Skeletal muscle tissue (tissue), 4 donors: ENCODE data around the gene E2F7. TPM values are rescaled to one million over a fixed set of nuclear protein-coding genes. Genes with fewer than 3 reads are reported as not detected.

Source experiments
- H3K27ac ChIP-seq: one replicate; pipeline ENCODE4 v1.7.0; 2013; ENCODE audit warnings: mild to moderate bottlenecking, low read depth, low read length, inconsistent platforms
- H3K27me3 ChIP-seq, 3 donors: one replicate each; pipeline ENCODE4 v1.7.0; 2013; ENCODE audit warnings: low read length in 3 of 3; ENCODE audit not compliant: control insufficient read depth in 3 of 3, insufficient read depth in 3 of 3
- H3K36me3 ChIP-seq, 3 donors: one replicate each; pipeline ENCODE4 v1.7.0; 2013; ENCODE audit warnings: low read length in 3 of 3; ENCODE audit not compliant: control insufficient read depth in 3 of 3, insufficient read depth in 3 of 3
- H3K4me1 ChIP-seq, 3 donors: one replicate each; pipeline ENCODE4 v1.7.0; 2013; ENCODE audit warnings: low read length in 3 of 3, mild to moderate bottlenecking in 3 of 3; ENCODE audit not compliant: control insufficient read depth in 3 of 3, insufficient read depth in 3 of 3
- H3K4me3 ChIP-seq, 3 donors: one replicate each; pipeline ENCODE4 v1.7.0; 2013; ENCODE audit warnings: low read length in 3 of 3
- H3K9ac ChIP-seq, 3 donors: one replicate each; pipeline ENCODE4 v1.7.0; 2013; ENCODE audit warnings: low read length in 3 of 3, mild to moderate bottlenecking in 3 of 3, moderate library complexity in 2 of 3, low read depth in 1 of 3
- H3K9me3 ChIP-seq, 3 donors: one replicate each; pipeline ENCODE4 v1.7.0; 2013; ENCODE audit warnings: low read length in 3 of 3; ENCODE audit not compliant: control insufficient read depth in 3 of 3
- total RNA-seq: library from RNA; depleted of rRNA; stranded (reverse); fragments of >200 nt; gene quantifications from one replicate; pipeline ENCODE4 v1.2.3, GENCODE V29; 2014
- donor health status: Osteomylitis.

E2F7 gene
- total RNA-seq, 1 donor from 2014 or later: 1.0 TPM

- Histone ChIP-seq H3K27me3 (no peaks in the 10 kb centered on the region), H3K9me3 (no peaks in the 10 kb centered on the region), H3K4me3 (no peak overlapping the region), H3K36me3 (no peaks in the 10 kb centered on the region), H3K4me1 (no peaks in the 10 kb centered on the region), H3K27ac (no peak overlapping the region), H3K9ac (no peak overlapping the region)
These were observed 39.5 kb downstream of the E2F7 start for GRCh38 chr12:77025782-77026314.

DNA sequence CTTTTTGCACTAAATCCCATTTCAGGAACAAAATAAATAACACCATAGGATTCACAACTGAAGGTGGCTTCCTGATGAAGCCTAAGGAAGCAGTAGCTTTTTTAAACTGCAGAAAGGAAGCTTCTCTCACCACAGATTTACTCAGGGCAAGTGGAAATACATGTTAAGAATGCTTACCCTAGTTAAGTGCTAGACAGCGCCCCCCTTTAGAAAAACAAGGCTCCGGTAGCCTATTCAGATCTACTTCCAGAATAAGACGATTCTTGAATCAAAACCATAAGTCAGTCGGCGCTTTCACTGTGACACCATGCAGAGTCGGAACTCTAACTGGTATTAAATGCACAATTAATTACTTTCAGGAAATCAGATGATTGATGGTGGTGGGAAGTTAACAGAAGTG, 41.9 kb downstream of the E2F7 start:
- H3K27me3 ChIP-seq: no peaks in the 10 kb centered on the region
- H3K9me3 ChIP-seq: no peaks in the 10 kb centered on the region
- no peak overlapping the region for H3K9ac ChIP-seq

DNA sequence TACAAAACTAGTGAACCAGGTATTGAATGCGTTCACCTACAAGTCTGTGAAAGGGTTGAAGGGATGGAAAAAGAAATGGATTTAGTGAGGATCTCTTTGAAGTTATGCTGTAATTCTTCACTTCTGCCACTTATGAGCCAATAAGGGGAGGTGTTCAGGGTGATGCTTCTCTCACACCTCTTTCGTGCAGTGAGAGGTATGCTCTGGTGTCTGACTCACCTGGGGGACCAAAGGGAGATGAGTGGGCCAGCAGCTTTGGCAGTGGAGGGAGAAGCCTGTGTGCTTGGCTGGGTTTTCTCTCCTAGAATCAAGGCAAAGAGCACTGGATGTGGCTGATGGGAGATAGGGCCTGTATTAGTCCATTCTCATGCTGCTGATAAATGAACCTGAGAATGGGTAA, 45.4 kb downstream of the E2F7 start:
- no peaks in the 10 kb centered on the region for H3K4me1 ChIP-seq
- no peak overlapping the region for H3K27ac ChIP-seq
- no peaks in the 10 kb centered on the region for H3K27me3 ChIP-seq
- no peaks in the 10 kb centered on the region for H3K36me3 ChIP-seq
- no peaks in the 10 kb centered on the region for H3K9me3 ChIP-seq
- H3K4me3 ChIP-seq: no peak overlapping the region
- no peak overlapping the region for H3K9ac ChIP-seq

More for the DNA sequence above, 41.9 kb downstream of the E2F7 start:
- Histone ChIP-seq H3K27ac (no peak overlapping the region), H3K36me3 (no peaks in the 10 kb centered on the region), H3K4me3 (no peak overlapping the region), H3K4me1 (no peaks in the 10 kb centered on the region)

GRCh38 chr12:77016606-77017005, 48.8 kb downstream of the E2F7 start:
- H3K4me1 ChIP-seq: no peaks in the 10 kb centered on the region
- H3K27ac ChIP-seq: no peak overlapping the region
- no peaks in the 10 kb centered on the region for H3K27me3 ChIP-seq
- no peaks in the 10 kb centered on the region for H3K36me3 ChIP-seq
- no peaks in the 10 kb centered on the region for H3K9me3 ChIP-seq
- H3K4me3 ChIP-seq: no peak overlapping the region
- H3K9ac ChIP-seq: no peak overlapping the region

DNA sequence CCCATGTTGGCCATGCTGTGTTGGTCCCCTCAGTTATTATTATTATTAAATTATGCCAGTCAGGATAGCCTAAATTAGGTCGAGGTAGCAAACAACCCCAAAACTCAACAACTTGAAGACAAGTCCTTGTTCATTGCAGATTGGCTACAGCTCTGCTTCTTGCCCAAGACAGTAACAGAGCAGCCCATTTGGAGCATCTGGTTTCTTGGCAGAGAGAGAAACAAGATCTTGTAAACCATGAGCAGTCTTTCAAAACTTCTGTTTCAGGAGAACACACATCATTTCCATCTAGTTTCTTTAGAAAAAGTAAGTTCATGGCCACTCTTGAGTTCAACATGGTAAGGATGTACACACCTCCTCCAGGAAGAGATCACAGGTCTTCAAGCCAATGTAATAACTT, 52.3 kb downstream of the E2F7 start:
- Histone ChIP-seq H3K36me3 (no peaks in the 10 kb centered on the region), H3K27me3 (no peaks in the 10 kb centered on the region), H3K9me3 (no peaks in the 10 kb centered on the region), H3K4me3 (no peak overlapping the region), H3K9ac (no peak overlapping the region), H3K27ac (no peak overlapping the region), H3K4me1 (peaks cover 0 to 3% (median 0%) of the 10 kb centered on the region in 3 donors)

- peak overlapping the region in 2 of 3 donors; percentile 37 to 56 for H3K4me3 ChIP-seq
- peaks cover 0 to 3% (median 0%) of the 10 kb centered on the region in 3 donors for H3K4me1 ChIP-seq
- peak overlapping the region in 1 of 3 donors; percentile 7 for H3K9ac ChIP-seq
- no peaks in the 10 kb centered on the region for H3K36me3 ChIP-seq
- H3K27ac ChIP-seq: no peak overlapping the region
- H3K27me3 ChIP-seq: no peaks in the 10 kb centered on the region
- H3K9me3 ChIP-seq: no peaks in the 10 kb centered on the region
These were observed 54.4 kb downstream of the E2F7 start for GRCh38 chr12:77010691-77011548.

DNA sequence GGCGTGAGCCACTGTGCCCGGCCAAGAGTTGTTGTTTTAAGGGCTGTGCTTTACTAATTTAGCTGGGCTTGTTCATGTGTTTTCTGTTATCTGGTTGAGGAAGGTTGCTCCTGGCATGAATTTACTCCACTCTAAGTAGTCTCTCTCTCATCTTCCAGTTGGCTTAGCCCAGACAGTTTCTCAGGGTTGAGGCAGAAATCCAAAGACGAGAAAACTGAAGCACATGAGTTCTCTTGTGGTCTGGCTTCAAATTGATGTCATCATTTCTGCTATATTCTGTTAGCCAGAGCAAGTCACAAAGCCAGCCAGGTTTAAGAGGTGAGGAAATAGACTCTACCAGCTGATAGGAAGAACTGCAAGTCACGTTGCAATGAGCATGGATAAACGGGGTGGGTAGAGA, 57.9 kb downstream of the E2F7 start:
- H3K9ac ChIP-seq: no peak overlapping the region
- H3K36me3 ChIP-seq: no peaks in the 10 kb centered on the region
- no peak overlapping the region for H3K4me3 ChIP-seq

DNA sequence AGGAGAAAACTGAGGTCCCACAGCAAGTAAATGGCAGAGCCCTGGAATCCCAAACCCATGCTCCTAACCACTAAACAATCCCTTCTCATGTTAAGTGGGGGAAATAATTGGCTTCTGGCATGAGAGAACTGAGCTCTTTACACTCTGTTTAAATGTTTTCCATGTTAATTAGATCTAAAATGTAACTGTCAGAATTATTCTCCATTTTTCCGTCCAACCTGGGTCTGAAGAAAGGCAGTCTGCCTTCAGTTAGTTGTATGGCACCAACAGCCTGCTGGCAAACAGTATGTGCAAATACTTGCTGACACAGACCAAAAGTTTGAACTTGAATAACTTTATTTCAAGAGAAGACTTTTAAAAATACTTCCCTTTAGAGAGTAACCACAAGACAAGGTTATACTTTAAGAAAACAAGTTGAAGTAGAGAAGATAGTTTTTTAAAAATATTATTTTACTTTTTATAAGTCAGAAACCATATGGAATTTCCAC, 59.7 kb downstream of the E2F7 start:
- Histone ChIP-seq H3K36me3 (no peaks in the 10 kb centered on the region), H3K9ac (no peak overlapping the region), H3K4me3 (no peak overlapping the region), H3K27me3 (no peaks in the 10 kb centered on the region), H3K9me3 (no peaks in the 10 kb centered on the region), H3K4me1 (peaks cover 0 to 2% (median 0%) of the 10 kb centered on the region in 3 donors), H3K27ac (no peak overlapping the region)

More for the DNA sequence above, 57.9 kb downstream of the E2F7 start:
- no peaks in the 10 kb centered on the region for H3K9me3 ChIP-seq
- peaks cover 0 to 3% (median 0%) of the 10 kb centered on the region in 3 donors for H3K4me1 ChIP-seq
- H3K27me3 ChIP-seq: no peaks in the 10 kb centered on the region
- H3K27ac ChIP-seq: no peak overlapping the region

DNA sequence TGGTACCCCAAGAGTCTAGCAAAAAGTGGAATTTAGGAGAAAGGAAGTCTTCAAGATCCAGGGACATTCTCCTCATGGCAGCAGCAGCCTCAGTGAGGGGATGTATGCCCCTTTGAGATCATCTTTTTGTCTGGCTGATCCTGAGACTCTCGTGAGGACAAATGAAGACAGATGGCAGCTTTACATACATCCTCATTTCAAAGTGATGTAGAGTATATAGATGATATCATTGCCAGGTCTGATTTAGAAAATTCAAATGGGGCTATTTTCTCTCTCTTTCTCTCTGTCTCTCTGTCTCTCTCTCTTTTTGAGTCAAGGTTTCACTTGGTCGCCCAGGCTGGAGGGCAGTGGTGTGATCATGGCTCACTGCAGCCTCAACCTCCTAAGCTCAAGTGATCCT, 61.5 kb downstream of the E2F7 start:
- Histone ChIP-seq H3K36me3 (no peaks in the 10 kb centered on the region), H3K27ac (no peak overlapping the region), H3K4me1 (no peaks in the 10 kb centered on the region), H3K9me3 (no peaks in the 10 kb centered on the region), H3K9ac (no peak overlapping the region), H3K4me3 (no peak overlapping the region), H3K27me3 (no peaks in the 10 kb centered on the region)

- no peaks in the 10 kb centered on the region for H3K36me3 ChIP-seq
- H3K27ac ChIP-seq: no peak overlapping the region
- H3K4me1 ChIP-seq: no peaks in the 10 kb centered on the region
- H3K27me3 ChIP-seq: no peaks in the 10 kb centered on the region
- H3K9me3 ChIP-seq: no peaks in the 10 kb centered on the region
- no peak overlapping the region for H3K9ac ChIP-seq
- no peak overlapping the region for H3K4me3 ChIP-seq
These were observed 62.1 kb downstream of the E2F7 start for GRCh38 chr12:77003246-77003645.
